ENCODE measurements around the gene KCNRG. TPM values are rescaled to one million over a fixed set of nuclear protein-coding genes. Genes with fewer than 3 reads are reported as not detected.
"Not testable (repeated sequence)": the region's sequence is repeated elsewhere in the genome, so short reads cannot be mapped to it uniquely, and the experiment has no call there.

Gene KCNRG
- total RNA-seq, 2 donors from 2014 or later, result 0.30 to 0.40 TPM

DNA sequence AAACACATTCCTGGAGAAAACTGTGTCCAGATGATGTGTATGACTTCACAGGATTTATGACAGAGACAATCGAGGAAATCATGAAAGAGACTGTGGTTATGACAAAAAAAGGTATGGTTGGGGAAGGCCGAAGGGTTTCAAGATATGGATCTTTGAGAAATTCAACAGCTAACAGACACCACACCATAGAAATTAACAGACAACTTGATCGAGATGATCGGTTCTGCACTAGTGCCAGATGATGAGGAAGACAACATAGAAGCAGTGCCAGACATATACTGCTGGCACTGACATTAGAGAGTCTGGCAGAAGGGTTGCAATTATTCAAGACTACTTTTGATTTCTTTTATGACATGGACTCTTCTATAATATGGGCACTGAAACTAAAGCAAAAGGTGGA, 37.2 kb downstream of the KCNRG start:
- no peaks in the 10 kb centered on the region for H3K27me3 ChIP-seq
- no peaks in the 10 kb centered on the region for H3K4me1 ChIP-seq
- no peaks in the 10 kb centered on the region for H3K9me3 ChIP-seq
- no peak for DNase-seq
- H3K9ac ChIP-seq (ENCODE audit: low read depth in 2 of 2, low read length in 2 of 2), result no peak overlapping the region
- intact Hi-C loops (cut with DNase I), result no loop called here
- H3K36me3 ChIP-seq, result no peaks in the 10 kb centered on the region
- no peak overlapping the region for H3K4me3 ChIP-seq
- no peak overlapping the region for H3K27ac ChIP-seq
- TF ChIP-seq, protein P1, sequence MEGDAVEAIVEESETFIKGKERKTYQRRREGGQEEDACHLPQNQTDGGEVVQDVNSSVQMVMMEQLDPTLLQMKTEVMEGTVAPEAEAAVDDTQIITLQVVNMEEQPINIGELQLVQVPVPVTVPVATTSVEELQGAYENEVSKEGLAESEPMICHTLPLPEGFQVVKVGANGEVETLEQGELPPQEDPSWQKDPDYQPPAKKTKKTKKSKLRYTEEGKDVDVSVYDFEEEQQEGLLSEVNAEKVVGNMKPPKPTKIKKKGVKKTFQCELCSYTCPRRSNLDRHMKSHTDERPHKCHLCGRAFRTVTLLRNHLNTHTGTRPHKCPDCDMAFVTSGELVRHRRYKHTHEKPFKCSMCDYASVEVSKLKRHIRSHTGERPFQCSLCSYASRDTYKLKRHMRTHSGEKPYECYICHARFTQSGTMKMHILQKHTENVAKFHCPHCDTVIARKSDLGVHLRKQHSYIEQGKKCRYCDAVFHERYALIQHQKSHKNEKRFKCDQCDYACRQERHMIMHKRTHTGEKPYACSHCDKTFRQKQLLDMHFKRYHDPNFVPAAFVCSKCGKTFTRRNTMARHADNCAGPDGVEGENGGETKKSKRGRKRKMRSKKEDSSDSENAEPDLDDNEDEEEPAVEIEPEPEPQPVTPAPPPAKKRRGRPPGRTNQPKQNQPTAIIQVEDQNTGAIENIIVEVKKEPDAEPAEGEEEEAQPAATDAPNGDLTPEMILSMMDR (IDR thresholded peaks at IDR 0.05), result no peak

DNA sequence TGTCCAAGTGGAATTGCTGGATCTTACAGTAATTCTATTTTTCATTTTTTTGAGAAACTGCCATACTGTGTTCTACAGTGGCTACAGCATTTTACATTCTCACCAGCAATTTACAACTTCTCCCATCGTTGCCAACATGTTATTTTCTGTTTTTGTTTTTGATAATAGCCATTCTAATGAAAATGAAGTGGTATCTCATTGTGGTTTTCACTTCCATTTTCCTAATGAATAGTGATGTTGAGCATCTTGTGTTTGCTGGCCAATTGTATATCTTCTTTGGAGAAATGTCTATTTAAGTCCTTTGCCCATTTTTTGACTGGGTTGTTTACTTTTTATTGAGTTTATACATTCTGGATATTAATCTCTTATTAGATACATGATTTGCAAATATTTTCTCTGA, 38.6 kb downstream of the KCNRG start:
- DNase-seq, result no peak
- no peaks in the 10 kb centered on the region for H3K4me1 ChIP-seq
- H3K27ac ChIP-seq, result no peak overlapping the region
- intact Hi-C loops (cut with DNase I), result no loop called here
- H3K36me3 ChIP-seq, result no peaks in the 10 kb centered on the region
- H3K9ac ChIP-seq (ENCODE audit: low read depth in 2 of 2, low read length in 2 of 2), result no peak overlapping the region
- H3K9me3 ChIP-seq, result no peaks in the 10 kb centered on the region
- TF ChIP-seq, protein P1 (IDR thresholded peaks at IDR 0.05), result no peak
- no peaks in the 10 kb centered on the region for H3K27me3 ChIP-seq
- no peak overlapping the region for H3K4me3 ChIP-seq

DNA sequence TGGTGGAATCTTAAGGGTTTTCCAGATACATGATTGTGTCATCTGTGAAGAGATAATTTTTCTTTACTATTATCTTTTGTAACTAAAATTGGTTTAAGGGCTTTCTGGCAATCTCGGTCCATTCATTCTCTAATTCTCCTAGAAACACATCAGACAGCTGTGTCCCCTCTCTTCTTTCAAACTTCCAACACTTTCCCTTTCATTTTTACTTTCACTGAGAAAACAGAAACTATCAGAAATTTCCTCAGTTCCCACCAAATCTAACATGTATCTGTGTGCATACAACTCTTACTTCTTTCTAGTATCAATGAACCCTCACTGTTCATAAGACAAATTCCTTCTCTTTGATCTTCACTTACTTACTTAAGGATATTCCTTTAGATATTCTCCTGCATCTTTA, 40.2 kb downstream of the KCNRG start:
- Histone ChIP-seq H3K9ac (ENCODE audit: low read depth in 2 of 2, low read length in 2 of 2) (no peak overlapping the region), H3K4me3 (no peak overlapping the region), H3K27ac (no peak overlapping the region), H3K4me1 (no peaks in the 10 kb centered on the region), H3K27me3 (no peaks in the 10 kb centered on the region), H3K9me3 (no peaks in the 10 kb centered on the region), H3K36me3 (no peaks in the 10 kb centered on the region)
- TF ChIP-seq, protein P1 (IDR thresholded peaks at IDR 0.05), result no peak
- DNase-seq, result no peak
- intact Hi-C loops (cut with DNase I), result no loop called here

DNA sequence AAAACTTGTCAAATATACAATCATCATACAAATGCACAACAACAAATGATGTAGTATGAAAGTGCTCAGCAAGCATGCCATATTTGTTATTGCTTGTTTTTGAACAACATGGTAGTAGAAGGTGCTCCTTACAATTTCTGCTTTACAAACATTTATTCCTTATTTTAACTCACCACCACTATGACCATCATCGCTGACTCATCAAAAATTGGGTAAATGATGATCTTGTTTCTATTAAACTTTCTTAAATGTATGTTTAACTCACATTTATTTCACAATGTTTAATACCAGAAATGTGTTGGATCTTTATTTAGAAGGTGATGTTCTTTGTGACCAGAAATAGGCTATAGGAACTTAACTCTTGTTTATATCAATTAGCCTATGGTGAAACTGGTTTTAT, 45.5 kb downstream of the KCNRG start:
- Histone ChIP-seq H3K9ac (ENCODE audit: low read depth in 2 of 2, low read length in 2 of 2) (no peak overlapping the region), H3K36me3 (no peaks in the 10 kb centered on the region), H3K27ac (no peak overlapping the region), H3K9me3 (no peaks in the 10 kb centered on the region), H3K27me3 (no peaks in the 10 kb centered on the region), H3K4me1 (no peaks in the 10 kb centered on the region), H3K4me3 (no peak overlapping the region)
- no peak for DNase-seq
- intact Hi-C loops (cut with DNase I), result no loop called here
- TF ChIP-seq, protein P1 (IDR thresholded peaks at IDR 0.05), result no peak

DNA sequence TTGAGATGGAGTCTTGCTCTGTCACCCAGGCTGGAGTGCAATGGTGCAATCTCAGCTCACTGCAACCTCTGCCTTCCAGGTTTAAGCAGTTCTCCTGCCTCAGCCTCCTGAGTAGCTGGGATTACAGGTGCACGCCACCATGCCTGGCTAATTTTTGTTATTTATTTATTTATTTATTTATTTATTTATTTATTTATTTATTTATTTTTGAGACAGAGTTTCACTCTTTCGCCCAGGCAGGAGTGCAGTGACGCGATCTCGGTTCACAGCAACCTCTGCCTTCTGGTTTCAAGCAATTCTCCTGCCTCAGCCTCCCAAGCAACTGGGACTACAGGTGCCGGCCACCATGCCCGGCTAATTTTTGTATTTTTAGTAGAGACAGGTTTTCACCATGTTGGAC, 47.1 kb downstream of the KCNRG start:
- H3K9ac ChIP-seq (ENCODE audit: low read depth in 2 of 2, low read length in 2 of 2); H3K9me3 ChIP-seq; intact Hi-C loops (cut with DNase I); H3K36me3 ChIP-seq; H3K4me1 ChIP-seq; H3K4me3 ChIP-seq; DNase-seq; H3K27me3 ChIP-seq; H3K27ac ChIP-seq: not testable (repeated sequence)

DNA sequence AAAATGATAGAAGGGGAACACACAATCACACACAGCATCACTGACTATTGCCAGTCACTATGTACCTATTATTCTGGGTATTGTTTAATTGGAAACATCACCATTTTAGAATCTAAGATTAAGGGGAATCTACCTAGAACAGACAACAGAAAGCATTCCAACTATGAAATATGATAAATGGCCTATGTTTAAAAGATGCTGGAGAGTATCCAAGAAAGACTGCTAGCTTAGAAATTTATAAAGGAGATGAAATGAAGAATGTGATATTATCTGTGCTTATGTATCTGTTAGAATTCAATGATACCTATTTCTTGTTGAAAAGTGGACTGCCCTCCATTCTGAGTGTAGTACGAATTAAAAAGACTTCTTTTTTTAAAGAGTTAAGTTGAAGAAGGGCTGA, 50.5 kb downstream of the KCNRG start:
- TF ChIP-seq, protein P1 (IDR thresholded peaks at IDR 0.05), result no peak
- DNase-seq, result no peak
- H3K9ac ChIP-seq (ENCODE audit: low read depth in 2 of 2, low read length in 2 of 2), result no peak overlapping the region
- H3K9me3 ChIP-seq, result no peaks in the 10 kb centered on the region
- H3K4me1 ChIP-seq, result no peaks in the 10 kb centered on the region
- no peaks in the 10 kb centered on the region for H3K27me3 ChIP-seq
- no peak overlapping the region for H3K4me3 ChIP-seq
- H3K36me3 ChIP-seq, result no peaks in the 10 kb centered on the region
- intact Hi-C loops (cut with DNase I), result no loop called here
- H3K27ac ChIP-seq, result no peak overlapping the region

Measured in colonic mucosa (tissue), 4 donors.